22Rv1 (cell line): ENCODE data around the gene KPNA4.

Experiments
- H3K27ac ChIP-seq: fragments of 450-650 bp; 2 replicates; pipeline ENCODE4 v1.5.1; 2017
- CTCF ChIP-seq: fragments of 450-650 bp; IDR thresholded peaks from 2 replicates; pipeline ENCODE4 v1.5.1; 2017; ENCODE audit warnings: mild to moderate bottlenecking
- ZFX ChIP-seq: fragments of 450-650 bp; IDR thresholded peaks from 2 replicates; pipeline ENCODE4 v1.6.1; 2017; ENCODE audit warnings: antibody characterized with exemption, borderline replicate concordance

Gene KPNA4

GRCh38 chr3:160486459-160486869 is 78.9 kb downstream of the KPNA4 start:
- TF ChIP-seq CTCF (peak; percentile 83), ZFX (no peak)
- H3K27ac ChIP-seq, result no peak overlapping the region

- no peak overlapping the region for H3K27ac ChIP-seq
- no peak for TF ChIP-seq CTCF
- TF ChIP-seq ZFX, result no peak
Observed at GRCh38 chr3:160482796-160483195, 82.6 kb downstream of the KPNA4 start.

- TF ChIP-seq CTCF, result no peak
- TF ChIP-seq ZFX, result no peak
- no peak overlapping the region for H3K27ac ChIP-seq
Observed at GRCh38 chr3:160481856-160482255, 83.5 kb downstream of the KPNA4 start.

- no peak overlapping the region for H3K27ac ChIP-seq
- TF ChIP-seq ZFX (no peak), CTCF (no peak)
Observed at GRCh38 chr3:160480931-160481330, 84.4 kb downstream of the KPNA4 start.

GRCh38 chr3:160479376-160479775 is 86.0 kb downstream of the KPNA4 start:
- H3K27ac ChIP-seq, result no peak overlapping the region
- TF ChIP-seq CTCF, result no peak
- TF ChIP-seq ZFX, result no peak

- TF ChIP-seq CTCF (no peak), ZFX (no peak)
- H3K27ac ChIP-seq, result no peak overlapping the region
Observed at GRCh38 chr3:160478338-160478737, 87.0 kb downstream of the KPNA4 start.

GRCh38 chr3:160477750-160478149 is 87.6 kb downstream of the KPNA4 start:
- H3K27ac ChIP-seq, result no peak overlapping the region
- TF ChIP-seq CTCF (no peak), ZFX (no peak)

- H3K27ac ChIP-seq, result no peak overlapping the region
- no peak for TF ChIP-seq ZFX
- no peak for TF ChIP-seq CTCF
Observed at GRCh38 chr3:160475884-160476283, 89.5 kb downstream of the KPNA4 start.
